Muscle of leg (tissue), 11 donors: ENCODE data around the gene MGRN1. TPM values are rescaled to one million over a fixed set of nuclear protein-coding genes. Genes with fewer than 3 reads are reported as not detected.

Experiments
- DNase-seq: peaks from one replicate; pipeline ENCODE4 v3.0.0; 2013
- H3K27ac ChIP-seq: one replicate; pipeline ENCODE4 v1.5.1; 2013; ENCODE audit warnings: mild to moderate bottlenecking, low read length, control low read depth
- H3K27me3 ChIP-seq: one replicate; pipeline ENCODE4 v1.6.1; 2013; ENCODE audit warnings: low read length; ENCODE audit not compliant: control insufficient read depth, insufficient read depth
- H3K36me3 ChIP-seq: one replicate; pipeline ENCODE4 v1.6.1; 2013; ENCODE audit warnings: low read length; ENCODE audit not compliant: control insufficient read depth, insufficient read depth
- H3K4me1 ChIP-seq: one replicate; pipeline ENCODE4 v1.6.1; 2013; ENCODE audit warnings: low read length; ENCODE audit not compliant: control insufficient read depth, insufficient read depth
- H3K4me3 ChIP-seq: one replicate; pipeline ENCODE4 v1.5.1; 2013; ENCODE audit warnings: low read length, control low read depth
- H3K9me3 ChIP-seq: replicated peaks from 2 replicates; pipeline ENCODE4 v1.6.1; 2013; ENCODE audit warnings: low read depth, low read length; ENCODE audit not compliant: control insufficient read depth
- WGBS: methylation state at CpG from one replicate; pipeline ENCODE4 v1.1.5; 2013; ENCODE audit warnings: missing lambda C conversion rate; ENCODE audit not compliant: insufficient coverage; 5-methylcytosine and 5-hydroxymethylcytosine counted together
- polyA plus RNA-seq, 8 donors: library from polyadenylated mRNA; unstranded; fragments of 120-200 nt; gene quantifications; one replicate each; pipeline versions ENCODE4 v1.2.1 to v1.2.3, GENCODE V29; 2013; ENCODE audit warnings: inconsistent platforms in 1 of 8, low replicate concordance in 1 of 8; ENCODE audit not compliant: insufficient read length in 8 of 8, insufficient read depth in 1 of 8
- total RNA-seq: library from RNA; stranded (reverse); fragments of 120-200 nt; gene quantifications from one replicate; pipeline ENCODE4 v1.2.4, GENCODE V29; 2013

The MGRN1 gene
- total and polyA plus RNA-seq, 9 donors = 15.9 to 50.7 (median 37.2) TPM

DNA sequence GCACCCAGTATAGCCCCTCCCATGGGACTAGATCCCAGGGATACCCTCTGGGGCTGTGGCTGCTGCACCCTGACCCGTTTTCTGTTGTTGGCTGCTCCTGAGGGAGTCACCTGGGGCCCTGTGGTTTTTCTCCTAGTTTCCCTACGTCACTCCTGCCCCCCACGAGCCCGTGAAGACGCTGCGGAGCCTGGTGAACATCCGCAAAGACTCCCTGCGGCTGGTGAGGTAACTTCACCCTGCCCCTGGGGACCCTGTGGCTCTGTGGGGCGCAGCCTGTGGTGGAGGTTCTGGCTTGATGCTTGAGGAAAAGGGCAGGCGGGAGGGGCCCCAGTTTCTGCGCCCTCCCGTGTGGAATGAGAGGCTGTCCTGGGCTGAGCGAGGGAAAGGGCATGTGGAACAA, 27.2 kb downstream of the MGRN1 start:
- DNase-seq = no peak
- no peak overlapping the region for H3K4me3 ChIP-seq
- H3K36me3 ChIP-seq = peaks cover 70% of the 10 kb centered on the region
- peaks cover 5% of the 10 kb centered on the region for H3K9me3 ChIP-seq
- H3K27ac ChIP-seq = no peak overlapping the region
- 86% methylated on average over 13 of the region's 13 CpGs for WGBS
- no peaks in the 10 kb centered on the region for H3K27me3 ChIP-seq
- H3K4me1 ChIP-seq = no peaks in the 10 kb centered on the region

- H3K9me3 ChIP-seq = peaks cover 3% of the 10 kb centered on the region
- H3K27me3 ChIP-seq = no peaks in the 10 kb centered on the region
- WGBS = 92% methylated on average over 24 of the region's 25 CpGs
- no peak for DNase-seq
- no peaks in the 10 kb centered on the region for H3K4me1 ChIP-seq
- no peak overlapping the region for H3K4me3 ChIP-seq
- H3K36me3 ChIP-seq = peaks cover 70% of the 10 kb centered on the region
- H3K27ac ChIP-seq = no peak overlapping the region
Observed at GRCh38 chr16:4652561-4652960, 27.9 kb downstream of the MGRN1 start.

GRCh38 chr16:4654011-4654963, 29.7 kb downstream of the MGRN1 start:
- H3K27ac ChIP-seq = no peak overlapping the region
- 83% methylated on average over 15 of the region's 16 CpGs for WGBS

DNA sequence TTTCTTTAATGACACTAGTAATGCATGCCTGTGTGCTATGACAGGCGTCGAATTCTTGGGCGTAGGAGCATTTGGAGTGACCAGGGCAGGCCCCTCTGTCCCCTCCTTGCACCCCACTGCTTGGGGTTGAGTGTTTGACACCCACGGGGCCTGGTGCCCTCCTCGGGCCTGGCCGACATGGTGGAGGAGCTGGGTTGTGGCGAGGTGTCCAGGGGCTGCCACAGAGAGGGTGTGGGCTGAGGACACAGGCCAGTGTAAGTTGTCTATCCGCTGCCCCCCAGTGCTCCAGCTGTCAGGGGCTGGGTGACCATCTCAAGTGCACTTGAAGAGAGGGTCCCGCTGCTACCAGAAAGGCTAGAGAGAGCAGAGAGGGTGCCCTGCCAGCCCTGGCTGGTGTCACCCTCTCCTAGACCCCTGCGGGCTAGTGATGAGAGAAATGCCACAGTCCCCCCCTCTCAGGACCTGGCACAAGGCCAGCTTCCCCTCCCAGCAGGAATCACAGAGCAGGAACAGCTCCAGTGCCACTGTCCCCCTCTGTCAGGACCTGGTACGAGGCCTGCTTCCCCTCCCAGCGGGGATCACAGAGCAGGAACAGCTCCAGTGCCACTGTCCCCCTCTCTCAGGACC, 30.5 kb downstream of the MGRN1 start:
- no peak overlapping the region for H3K4me3 ChIP-seq
- 91% methylated on average over 9 of the region's 12 CpGs for WGBS

More at GRCh38 chr16:4654011-4654963, 29.7 kb downstream of the MGRN1 start:
- DNase-seq = peak; percentile 0
- peaks cover 78% of the 10 kb centered on the region for H3K36me3 ChIP-seq
- H3K9me3 ChIP-seq = no peaks in the 10 kb centered on the region
- H3K4me3 ChIP-seq = no peak overlapping the region
- no peaks in the 10 kb centered on the region for H3K27me3 ChIP-seq
- H3K4me1 ChIP-seq = no peaks in the 10 kb centered on the region

DNA sequence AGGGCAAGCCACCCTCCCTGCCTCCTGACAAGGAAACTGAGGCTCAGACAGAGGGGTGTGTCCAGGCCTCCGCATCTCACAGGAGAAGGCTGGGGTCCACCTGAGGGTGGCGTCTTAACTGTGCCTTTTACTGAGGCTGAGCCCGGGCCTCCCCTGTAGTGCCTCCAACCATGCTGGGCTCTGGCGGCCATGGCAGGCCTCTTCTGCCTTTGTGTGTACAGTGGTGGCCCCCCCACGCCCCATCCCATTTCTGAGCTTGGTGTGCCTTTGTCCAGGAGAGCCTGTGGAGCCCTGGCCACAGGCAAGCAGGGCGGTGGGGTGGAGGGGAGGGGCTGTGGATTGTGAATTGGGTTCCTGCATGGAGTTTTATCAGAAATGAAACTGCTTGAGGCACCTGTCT, 31.2 kb downstream of the MGRN1 start:
- Histone ChIP-seq H3K4me1 (no peaks in the 10 kb centered on the region), H3K27me3 (no peaks in the 10 kb centered on the region), H3K27ac (no peak overlapping the region), H3K9me3 (no peaks in the 10 kb centered on the region), H3K4me3 (no peak overlapping the region), H3K36me3 (peaks cover 84% of the 10 kb centered on the region)
- peak; percentile 0 for DNase-seq
- 93% methylated on average over 6 of the region's 6 CpGs for WGBS

More for the DNA sequence above, 30.5 kb downstream of the MGRN1 start:
- DNase-seq = peak; percentile 4
- Histone ChIP-seq H3K36me3 (peaks cover 83% of the 10 kb centered on the region), H3K27me3 (no peaks in the 10 kb centered on the region), H3K27ac (no peak overlapping the region), H3K9me3 (no peaks in the 10 kb centered on the region), H3K4me1 (no peaks in the 10 kb centered on the region)

GRCh38 chr16:4656221-4656620, 31.6 kb downstream of the MGRN1 start:
- Histone ChIP-seq H3K36me3 (peaks cover 82% of the 10 kb centered on the region), H3K4me3 (no peak overlapping the region), H3K27ac (no peak overlapping the region), H3K4me1 (no peaks in the 10 kb centered on the region), H3K9me3 (no peaks in the 10 kb centered on the region), H3K27me3 (no peaks in the 10 kb centered on the region)
- WGBS = 96% methylated on average over 12 of the region's 12 CpGs
- DNase-seq = no peak

DNA sequence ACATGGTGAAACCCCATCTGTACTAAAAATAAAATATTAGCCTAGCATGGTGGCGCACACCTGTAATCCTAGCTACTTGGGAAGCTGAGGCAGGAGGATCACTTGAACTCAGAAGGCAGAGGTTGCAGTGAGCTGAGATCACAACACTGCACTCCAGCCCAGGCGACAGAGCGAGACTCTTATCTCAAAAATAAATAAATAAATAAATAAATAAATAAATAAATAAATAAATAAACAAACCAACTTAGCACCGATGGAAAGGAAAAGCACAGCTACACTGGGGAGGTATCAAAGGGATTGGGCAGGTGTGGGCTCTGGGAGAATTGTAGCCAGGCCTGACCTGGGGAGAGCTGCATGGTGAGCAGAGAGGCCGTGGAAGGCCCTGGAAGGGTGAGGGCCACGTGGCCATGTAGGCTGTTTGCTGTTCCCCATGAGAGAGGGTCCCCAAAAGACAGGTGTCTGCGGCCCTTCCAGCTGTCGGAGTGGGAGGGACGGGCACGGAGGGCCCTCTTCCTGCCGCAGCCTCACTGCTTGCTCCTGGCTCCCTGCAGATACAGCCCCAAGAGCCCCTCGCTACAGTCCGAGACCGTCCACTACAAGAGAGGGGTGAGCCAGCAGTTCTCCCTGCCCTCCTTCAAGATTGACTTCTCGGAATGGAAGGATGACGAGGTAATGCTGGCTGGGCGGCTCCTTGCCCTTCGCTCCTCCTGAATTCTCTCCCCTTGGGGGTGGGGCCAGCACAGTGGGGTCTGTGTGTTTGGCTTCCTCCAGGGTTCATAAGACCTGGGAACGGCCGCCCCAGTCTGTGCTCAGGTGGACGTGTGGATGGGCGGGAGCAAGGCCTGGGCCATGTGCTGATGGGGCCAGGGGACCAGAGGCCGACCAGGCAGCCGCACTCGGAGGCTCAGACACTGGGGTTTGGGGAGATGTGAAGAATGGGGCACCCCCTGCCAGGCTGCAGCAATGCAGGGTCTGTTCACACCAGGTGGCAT, 32.4 kb downstream of the MGRN1 start:
- WGBS = 85% methylated on average over 15 of the region's 25 CpGs
- H3K36me3 ChIP-seq = peaks cover 79% of the 10 kb centered on the region
- peak; percentile 0 for DNase-seq
- H3K4me3 ChIP-seq = no peak overlapping the region
- H3K4me1 ChIP-seq = no peaks in the 10 kb centered on the region
- H3K9me3 ChIP-seq = no peaks in the 10 kb centered on the region
- no peak overlapping the region for H3K27ac ChIP-seq
- H3K27me3 ChIP-seq = no peaks in the 10 kb centered on the region

DNA sequence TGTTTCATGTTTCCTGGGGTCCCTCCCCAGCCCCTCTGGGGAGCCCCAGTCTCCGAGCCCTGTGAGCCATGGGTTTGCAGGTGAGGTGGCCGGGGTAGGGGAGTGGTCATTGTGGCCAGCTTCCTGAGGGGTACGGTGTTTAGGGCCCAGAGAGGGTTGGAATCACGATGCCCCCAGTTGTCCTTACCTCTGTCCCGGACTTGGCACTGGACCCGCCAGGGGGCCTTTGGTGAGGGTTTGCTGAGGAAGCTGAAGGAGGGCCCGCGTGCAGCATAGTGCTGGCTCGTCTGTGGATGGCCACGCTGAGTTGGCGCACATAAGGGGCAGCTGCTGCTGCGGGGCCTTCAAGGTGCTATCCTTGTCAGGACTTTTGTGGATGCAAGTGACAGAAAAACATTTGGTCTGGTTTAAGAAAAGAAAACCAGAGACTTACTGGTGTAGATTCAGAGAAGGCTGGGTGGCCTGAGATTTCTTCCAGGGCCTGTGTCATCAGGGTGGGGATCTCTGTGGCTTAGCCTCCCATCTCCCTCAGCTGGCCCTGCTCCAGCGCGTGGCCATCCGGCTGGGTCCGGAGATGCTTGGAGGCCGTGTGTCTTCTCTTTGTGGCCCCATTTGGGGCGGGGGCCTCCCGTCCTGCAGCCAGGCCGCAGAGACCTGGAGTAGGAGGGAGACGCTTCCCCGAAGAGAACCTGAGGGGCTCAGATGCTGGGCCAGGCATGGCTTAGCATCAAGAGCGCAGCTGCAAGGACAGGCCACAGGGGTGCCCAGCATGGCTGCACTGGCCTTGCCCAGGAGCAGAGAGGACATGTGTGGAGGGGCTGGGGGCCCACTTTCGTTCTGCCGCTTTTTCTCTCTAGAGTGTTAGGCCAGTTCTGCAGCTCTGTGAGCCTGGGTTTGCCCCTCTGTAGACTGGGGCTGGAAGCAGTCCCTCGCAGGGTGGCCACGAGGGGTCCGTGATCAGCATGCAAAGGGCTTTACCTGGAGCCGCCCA, 35.0 kb downstream of the MGRN1 start:
- H3K4me3 ChIP-seq = no peak overlapping the region
- peaks cover 76% of the 10 kb centered on the region for H3K36me3 ChIP-seq
- H3K9me3 ChIP-seq = no peaks in the 10 kb centered on the region
- peaks cover 5% of the 10 kb centered on the region for H3K4me1 ChIP-seq
- WGBS = 82% methylated on average over 22 of the region's 29 CpGs
- H3K27ac ChIP-seq = no peak overlapping the region
- no peak for DNase-seq
- no peaks in the 10 kb centered on the region for H3K27me3 ChIP-seq

DNA sequence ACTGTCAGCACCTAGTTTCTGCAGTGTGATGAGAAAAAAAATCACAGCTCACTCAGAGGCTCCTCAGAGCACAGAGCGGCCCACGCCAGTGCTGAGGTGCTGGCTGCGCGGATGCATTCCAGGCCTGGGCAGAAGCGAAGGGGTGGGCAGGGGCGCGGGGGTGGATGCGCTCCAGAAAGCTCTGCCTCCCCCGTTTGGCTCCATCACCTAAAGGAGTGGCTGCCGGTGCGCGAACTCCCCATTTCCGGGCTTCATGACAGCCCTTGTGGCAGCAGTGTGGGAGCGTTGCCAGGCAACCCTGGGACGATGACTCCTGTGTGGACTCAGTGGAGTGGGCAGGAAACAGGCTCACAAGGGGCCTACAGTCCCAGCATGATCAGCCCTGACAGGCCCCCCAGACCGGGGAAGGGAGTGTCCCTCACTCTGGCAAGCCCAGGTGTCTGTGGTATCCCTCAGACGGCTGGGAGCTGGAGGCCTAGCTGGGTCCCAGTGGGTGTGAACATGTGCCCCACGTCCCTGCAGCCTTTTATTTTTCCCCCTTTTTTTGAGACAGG, 35.9 kb downstream of the MGRN1 start:
- Histone ChIP-seq H3K4me1 (peaks cover 6% of the 10 kb centered on the region), H3K27me3 (no peaks in the 10 kb centered on the region), H3K9me3 (no peaks in the 10 kb centered on the region), H3K4me3 (no peak overlapping the region), H3K27ac (no peak overlapping the region), H3K36me3 (peaks cover 75% of the 10 kb centered on the region)
- DNase-seq = peak; percentile 43
- 44% methylated on average over 18 of the region's 18 CpGs for WGBS
